ENCODE data around the gene MPND.

Gene MPND

GRCh38 chr19:4365791-4366665 is 22.7 kb downstream of the MPND start:
- no peak for DNase-seq (ENCODE audit: low spot score)
- no peak for TF ChIP-seq CTCF (IDR thresholded peaks at IDR 0.05; ENCODE audit: extremely low read depth, insufficient read depth, missing control alignments)
- in situ Hi-C loops (cut with MboI; ENCODE audit: low pct_unique_long_range_greater_than_20kb, low sequenced_read_pairs, unreplicated experiment), result no loop called here

- TF ChIP-seq CTCF (IDR thresholded peaks at IDR 0.05; ENCODE audit: extremely low read depth, insufficient read depth, missing control alignments), result no peak
- in situ Hi-C loops (cut with MboI; ENCODE audit: low pct_unique_long_range_greater_than_20kb, low sequenced_read_pairs, unreplicated experiment), result no loop called here
- no peak for DNase-seq (ENCODE audit: low spot score)
Observed at GRCh38 chr19:4366666-4367335, 23.4 kb downstream of the MPND start.

GRCh38 chr19:4367336-4367723 is 24.0 kb downstream of the MPND start:
- in situ Hi-C loops (cut with MboI; ENCODE audit: low pct_unique_long_range_greater_than_20kb, low sequenced_read_pairs, unreplicated experiment), result no loop called here

GRCh38 chr19:4367781-4368127 is 24.4 kb downstream of the MPND start:
- in situ Hi-C loops (cut with MboI; ENCODE audit: low pct_unique_long_range_greater_than_20kb, low sequenced_read_pairs, unreplicated experiment), result no loop called here
- no peak for TF ChIP-seq CTCF (IDR thresholded peaks at IDR 0.05; ENCODE audit: extremely low read depth, insufficient read depth, missing control alignments)
- no peak for DNase-seq (ENCODE audit: low spot score)

More at GRCh38 chr19:4367336-4367723, 24.0 kb downstream of the MPND start:
- DNase-seq (ENCODE audit: low spot score), result no peak
- TF ChIP-seq CTCF (IDR thresholded peaks at IDR 0.05; ENCODE audit: extremely low read depth, insufficient read depth, missing control alignments), result no peak

- in situ Hi-C loops (cut with MboI; ENCODE audit: low pct_unique_long_range_greater_than_20kb, low sequenced_read_pairs, unreplicated experiment), result no loop called here
- TF ChIP-seq CTCF (IDR thresholded peaks at IDR 0.05; ENCODE audit: extremely low read depth, insufficient read depth, missing control alignments), result no peak
- no peak for DNase-seq (ENCODE audit: low spot score)
Observed at GRCh38 chr19:4368128-4368820, 24.9 kb downstream of the MPND start.

- peak; percentile 80 for DNase-seq (ENCODE audit: low spot score)
- in situ Hi-C loops (cut with MboI; ENCODE audit: low pct_unique_long_range_greater_than_20kb, low sequenced_read_pairs, unreplicated experiment), result no loop called here
- no peak for TF ChIP-seq CTCF (IDR thresholded peaks at IDR 0.05; ENCODE audit: extremely low read depth, insufficient read depth, missing control alignments)
Observed at GRCh38 chr19:4369109-4369887, 25.9 kb downstream of the MPND start.
